GM12878 (cell line): ENCODE results near the gene MITD1.
"Not testable (repeated sequence)": the region's sequence is repeated elsewhere in the genome, so short reads cannot be mapped to it uniquely, and the experiment has no call there.

Source experiments
- ATF7 ChIP-seq: fragments of 450-650 bp; IDR thresholded peaks from 2 replicates; pipeline ENCODE4 v1.6.1; 2016; ENCODE audit warnings: low read depth, mild to moderate bottlenecking
- CEBPB ChIP-seq, 2 experiments: fragments of 150-350 bp in 1 of 2; IDR thresholded peaks; 2 replicates each; pipeline ENCODE4 v1.6.1; 2012 to 2014; ENCODE audit warnings: low read depth in 2 of 2, low read length in 2 of 2, borderline replicate concordance in 1 of 2, inconsistent platforms in 1 of 2
- CHD2 ChIP-seq: IDR thresholded peaks from 2 replicates; pipeline ENCODE4 v1.6.1; 2011; ENCODE audit warnings: low read depth, low read length, improper control_type of control experiment, borderline replicate concordance
- CTCF ChIP-seq, 3 experiments: IDR thresholded peaks in 2 of 3; conservative IDR thresholded peaks in 1 of 3; 2 replicates each; pipeline ENCODE4 v1.5.1; 2011; ENCODE audit warnings: low read depth in 3 of 3, low read length in 3 of 3, mild to moderate bottlenecking in 3 of 3, control low read depth in 2 of 3, moderate library complexity in 2 of 3, inconsistent platforms in 1 of 3, mixed read lengths in 1 of 3; ENCODE audit not compliant: control insufficient read depth in 2 of 3, insufficient read depth in 1 of 3; ENCODE audit errors: extremely low read depth in 1 of 3
- ESRRA ChIP-seq: IDR thresholded peaks from 2 replicates; pipeline ENCODE4 v1.6.1; 2012; ENCODE audit warnings: mild to moderate bottlenecking, low read length, improper control_type of control experiment
- EZH2 ChIP-seq: IDR thresholded peaks from 2 replicates; pipeline ENCODE4 v1.6.1; 2012; ENCODE audit warnings: low read depth, mild to moderate bottlenecking, control low read depth, inconsistent platforms, low read length, borderline replicate concordance; ENCODE audit not compliant: control insufficient read depth
- FOXM1 ChIP-seq: IDR thresholded peaks from 2 replicates; pipeline ENCODE4 v1.6.1; 2012; ENCODE audit warnings: low read depth, mild to moderate bottlenecking, inconsistent platforms, low read length, moderate library complexity
- JUNB ChIP-seq: IDR thresholded peaks from 2 replicates; pipeline ENCODE4 v1.6.1; 2016; ENCODE audit warnings: antibody characterized with exemption, mild to moderate bottlenecking
- MTA3 ChIP-seq: IDR thresholded peaks from 2 replicates; pipeline ENCODE4 v1.6.1; 2012; ENCODE audit warnings: low read length, inconsistent platforms, borderline replicate concordance
- NR2C2 ChIP-seq: IDR thresholded peaks from 2 replicates; pipeline ENCODE4 v1.6.1; 2011; ENCODE audit warnings: borderline replicate concordance, low read depth; ENCODE audit not compliant: control insufficient read depth, insufficient read length
- POLR2AphosphoS5 ChIP-seq: IDR thresholded peaks from 2 replicates; pipeline ENCODE4 v1.6.1; 2011; ENCODE audit warnings: mild to moderate bottlenecking, low read length, inconsistent platforms
- RAD21 ChIP-seq: IDR thresholded peaks from 2 replicates; pipeline ENCODE4 v1.6.1; 2011; ENCODE audit warnings: mild to moderate bottlenecking, low read depth, low read length, moderate library complexity; ENCODE audit not compliant: insufficient read depth
- REST ChIP-seq: IDR thresholded peaks from 2 replicates; pipeline ENCODE4 v1.6.1; 2012; ENCODE audit warnings: mild to moderate bottlenecking, low read depth, low read length
- SIX5 ChIP-seq: IDR thresholded peaks from 2 replicates; pipeline ENCODE4 v1.6.1; 2011; ENCODE audit warnings: mild to moderate bottlenecking, low read depth, low read length, moderate library complexity; ENCODE audit not compliant: severe bottlenecking

GRCh38 chr2:99192364-99192763 is 11.5 kb upstream of the MITD1 start:
- not testable (repeated sequence) for TF ChIP-seq REST; CHD2; EZH2; FOXM1; ESRRA; CTCF (IDR thresholded peaks at IDR 0.05 in 2 of 3, conservative IDR thresholded peaks at IDR 0.05 in 1 of 3; ENCODE audit: control insufficient read depth in 2 of 3, extremely low read depth in 1 of 3, insufficient read depth in 1 of 3, low read depth in 3 of 3, low read length in 3 of 3); JUNB; POLR2AphosphoS5; NR2C2; ATF7; MTA3; SIX5; RAD21; CEBPB (IDR thresholded peaks at IDR 0.05; ENCODE audit: borderline replicate concordance in 1 of 2, low read depth in 2 of 2, low read length in 2 of 2)
